Fibroblast of lung (primary cell): ENCODE measurements around the gene TSEN54. TPM values are rescaled to one million over a fixed set of nuclear protein-coding genes. Genes with fewer than 3 reads are reported as not detected.

Experiments
- DNase-seq, 2 donors: peaks; one replicate each; pipeline versions ENCODE4 v3.0.0 to v3.0.0-alpha.2; 2010; ENCODE audit warnings: low read depth in 2 of 2
- H2AFZ ChIP-seq: 2 replicates; pipeline ENCODE4 v1.5.1; 2012; ENCODE audit warnings: low read length, control low read depth, inconsistent platforms
- H3K27ac ChIP-seq: 2 replicates; pipeline ENCODE4 v1.5.1; 2011; ENCODE audit warnings: low read length, control low read depth; ENCODE audit not compliant: insufficient read depth
- H3K27me3 ChIP-seq: 2 replicates; pipeline ENCODE4 v1.5.1; 2011; ENCODE audit warnings: mild to moderate bottlenecking, low read length; ENCODE audit not compliant: control insufficient read depth, insufficient read depth
- H3K36me3 ChIP-seq: 2 replicates; pipeline ENCODE4 v1.5.1; 2011; ENCODE audit warnings: low read length; ENCODE audit not compliant: control insufficient read depth, insufficient read depth
- H3K4me1 ChIP-seq: 2 replicates; pipeline ENCODE4 v1.5.1; 2011; ENCODE audit warnings: low read length; ENCODE audit not compliant: control insufficient read depth, insufficient read depth; ENCODE audit errors: extremely low read depth
- H3K4me2 ChIP-seq: 2 replicates; pipeline ENCODE4 v1.5.1; 2011; ENCODE audit warnings: low read length, control low read depth; ENCODE audit not compliant: insufficient read depth; ENCODE audit errors: extremely low read depth
- H3K4me3 ChIP-seq, 4 experiments: fragments of 200-600 bp in 1 of 4; sonication (generic) in 1 of 4; replicated peaks in 1 of 4; 2 replicates each; pipeline ENCODE4 v1.5.1; 2011 to 2016; ENCODE audit warnings: low read length in 4 of 4, low read depth in 3 of 4, mild to moderate bottlenecking in 3 of 4, control low read depth in 2 of 4, inconsistent platforms in 1 of 4, mixed read lengths in 1 of 4; ENCODE audit not compliant: insufficient read depth in 1 of 4; ENCODE audit errors: control extremely low read depth in 1 of 4
- H3K79me2 ChIP-seq: 2 replicates; pipeline ENCODE4 v1.5.1; 2012; ENCODE audit warnings: mild to moderate bottlenecking, low read length, inconsistent platforms; ENCODE audit not compliant: control insufficient read depth, insufficient read depth
- H3K9ac ChIP-seq: 2 replicates; pipeline ENCODE4 v1.5.1; 2011; ENCODE audit warnings: mild to moderate bottlenecking, low read length, control low read depth; ENCODE audit not compliant: insufficient read depth
- H3K9me3 ChIP-seq: 2 replicates; pipeline ENCODE4 v1.5.1; 2012; ENCODE audit warnings: low read depth, low read length; ENCODE audit not compliant: control insufficient read depth, insufficient read depth
- H4K20me1 ChIP-seq: 2 replicates; pipeline ENCODE4 v1.5.1; 2011; ENCODE audit warnings: low read length; ENCODE audit not compliant: control insufficient read depth, insufficient read depth; ENCODE audit errors: extremely low read depth
- EZH2 ChIP-seq: IDR thresholded peaks from 2 replicates; pipeline ENCODE4 v1.5.1; 2012; ENCODE audit warnings: low read length, control low read depth, mild to moderate bottlenecking; ENCODE audit errors: missing control alignments
- polyA plus RNA-seq, 2 donors: library from polyadenylated mRNA; depleted of rRNA in 1 of 2; stranded (reverse) in 1 of 2; unstranded in 1 of 2; fragments of >200 nt; gene quantifications; 2 replicates each; pipeline ENCODE4 v1.2.1, GENCODE V29; 2011 to 2012; ENCODE audit warnings: missing spikeins in 1 of 2
- total RNA-seq: library from RNA; depleted of rRNA; stranded (reverse); fragments of >200 nt; gene quantifications from 2 replicates; pipeline ENCODE4 v1.2.1, GENCODE V29; 2014
- TF ChIP-seq, protein P1 (sequence below), 2 donors: IDR thresholded peaks in 1 of 2; conservative IDR thresholded peaks in 1 of 2; 1 replicate in 1 of 2; 2 replicates in 1 of 2; pipeline ENCODE4 v1.5.1; 2011 to 2012; ENCODE audit warnings: low read length in 2 of 2, control low read depth in 1 of 2, inconsistent platforms in 1 of 2, low read depth in 1 of 2, mild to moderate bottlenecking in 1 of 2

Gene TSEN54
- total and polyA plus RNA-seq, 2 donors (not counting 1 experiment from before 2014, with no cell fraction given): 5.3 to 7.8 TPM

GRCh38 chr17:75572713-75573539 lies 56.6 kb downstream of the TSEN54 start:
- no peak overlapping the region for H2AFZ ChIP-seq
- no peaks in the 10 kb centered on the region for H3K9me3 ChIP-seq
- H3K27me3 ChIP-seq: no peaks in the 10 kb centered on the region
- H3K27ac ChIP-seq: no peak overlapping the region
- no peaks in the 10 kb centered on the region for H3K79me2 ChIP-seq
- H4K20me1 ChIP-seq: no peaks in the 10 kb centered on the region
- TF ChIP-seq, protein P1, sequence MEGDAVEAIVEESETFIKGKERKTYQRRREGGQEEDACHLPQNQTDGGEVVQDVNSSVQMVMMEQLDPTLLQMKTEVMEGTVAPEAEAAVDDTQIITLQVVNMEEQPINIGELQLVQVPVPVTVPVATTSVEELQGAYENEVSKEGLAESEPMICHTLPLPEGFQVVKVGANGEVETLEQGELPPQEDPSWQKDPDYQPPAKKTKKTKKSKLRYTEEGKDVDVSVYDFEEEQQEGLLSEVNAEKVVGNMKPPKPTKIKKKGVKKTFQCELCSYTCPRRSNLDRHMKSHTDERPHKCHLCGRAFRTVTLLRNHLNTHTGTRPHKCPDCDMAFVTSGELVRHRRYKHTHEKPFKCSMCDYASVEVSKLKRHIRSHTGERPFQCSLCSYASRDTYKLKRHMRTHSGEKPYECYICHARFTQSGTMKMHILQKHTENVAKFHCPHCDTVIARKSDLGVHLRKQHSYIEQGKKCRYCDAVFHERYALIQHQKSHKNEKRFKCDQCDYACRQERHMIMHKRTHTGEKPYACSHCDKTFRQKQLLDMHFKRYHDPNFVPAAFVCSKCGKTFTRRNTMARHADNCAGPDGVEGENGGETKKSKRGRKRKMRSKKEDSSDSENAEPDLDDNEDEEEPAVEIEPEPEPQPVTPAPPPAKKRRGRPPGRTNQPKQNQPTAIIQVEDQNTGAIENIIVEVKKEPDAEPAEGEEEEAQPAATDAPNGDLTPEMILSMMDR (conservative IDR thresholded peaks at IDR 0.05 in 1 of 2, IDR thresholded peaks at IDR 0.05 in 1 of 2; ENCODE audit: low read depth in 1 of 2, low read length in 2 of 2): no peak
- TF ChIP-seq EZH2: no peak
- no peaks in the 10 kb centered on the region for H3K4me1 ChIP-seq
- H3K36me3 ChIP-seq: no peaks in the 10 kb centered on the region
- H3K4me2 ChIP-seq: no peak overlapping the region
- DNase-seq: no peak
- no peak overlapping the region for H3K4me3 ChIP-seq
- no peak overlapping the region for H3K9ac ChIP-seq

- H3K4me2 ChIP-seq: no peak overlapping the region
- no peak overlapping the region for H3K27ac ChIP-seq
- no peaks in the 10 kb centered on the region for H3K36me3 ChIP-seq
- H3K9ac ChIP-seq: no peak overlapping the region
- no peak overlapping the region for H3K4me3 ChIP-seq
- no peak for DNase-seq
- no peaks in the 10 kb centered on the region for H4K20me1 ChIP-seq
- H3K4me1 ChIP-seq: no peaks in the 10 kb centered on the region
- H3K27me3 ChIP-seq: no peaks in the 10 kb centered on the region
- TF ChIP-seq, protein P1 (conservative IDR thresholded peaks at IDR 0.05 in 1 of 2, IDR thresholded peaks at IDR 0.05 in 1 of 2; ENCODE audit: low read depth in 1 of 2, low read length in 2 of 2): no peak
- no peak for TF ChIP-seq EZH2
- no peaks in the 10 kb centered on the region for H3K9me3 ChIP-seq
- H2AFZ ChIP-seq: no peak overlapping the region
- H3K79me2 ChIP-seq: no peaks in the 10 kb centered on the region
These were observed 57.2 kb downstream of the TSEN54 start for GRCh38 chr17:75573540-75573957.

GRCh38 chr17:75573994-75574393 lies 57.7 kb downstream of the TSEN54 start:
- Histone ChIP-seq H3K4me1 (no peaks in the 10 kb centered on the region), H3K36me3 (no peaks in the 10 kb centered on the region), H3K9ac (no peak overlapping the region), H2AFZ (no peak overlapping the region), H3K27me3 (no peaks in the 10 kb centered on the region), H3K4me3 (no peak overlapping the region), H3K27ac (no peak overlapping the region), H3K4me2 (no peak overlapping the region), H3K9me3 (no peaks in the 10 kb centered on the region), H3K79me2 (no peaks in the 10 kb centered on the region), H4K20me1 (no peaks in the 10 kb centered on the region)
- no peak for TF ChIP-seq EZH2
- TF ChIP-seq, protein P1 (conservative IDR thresholded peaks at IDR 0.05 in 1 of 2, IDR thresholded peaks at IDR 0.05 in 1 of 2; ENCODE audit: low read depth in 1 of 2, low read length in 2 of 2): no peak
- DNase-seq: no peak

Other genes with a start within 250 kb of the TSEN54 start
- 5.6 and 6.3 TPM in 2 replicates for gene MIF4GD, start 245.3 kb upstream of the TSEN54 start, total RNA-seq
- 10.3 and 11.4 TPM in 2 replicates for gene MIF4GD, start 245.3 kb upstream of the TSEN54 start, polyA plus RNA-seq
- gene SLC25A19, start 227.1 kb upstream of the TSEN54 start, total RNA-seq: 7.4 and 9.7 TPM in 2 replicates
- gene SLC25A19, start 227.1 kb upstream of the TSEN54 start, polyA plus RNA-seq: 5.1 and 8.4 TPM in 2 replicates
- 56.0 and 68.9 TPM in 2 replicates for gene GRB2, start 110.8 kb upstream of the TSEN54 start, total RNA-seq
- gene GRB2, start 110.8 kb upstream of the TSEN54 start, polyA plus RNA-seq: 69.7 and 79.8 TPM in 2 replicates
- gene TMEM94, start 59.9 kb upstream of the TSEN54 start, total RNA-seq: 19.8 and 35.0 TPM in 2 replicates
- 18.3 and 25.2 TPM in 2 replicates for gene TMEM94, start 59.9 kb upstream of the TSEN54 start, polyA plus RNA-seq
- gene CASKIN2, start 991 bp upstream of the TSEN54 start, total RNA-seq: 4.9 and 8.3 TPM in 2 replicates
- 3.4 and 4.5 TPM in 2 replicates for gene CASKIN2, start 991 bp upstream of the TSEN54 start, polyA plus RNA-seq
- 0.26 and 0.33 TPM in 2 replicates for gene LLGL2, start 9.2 kb downstream of the TSEN54 start, total RNA-seq
- gene LLGL2, start 9.2 kb downstream of the TSEN54 start, polyA plus RNA-seq: 0.02 and 0.03 TPM in 2 replicates
- gene MYO15B, start 71.3 kb downstream of the TSEN54 start, total RNA-seq: 4.6 and 14.4 TPM in 2 replicates
- gene MYO15B, start 71.3 kb downstream of the TSEN54 start, polyA plus RNA-seq: 0.17 and 0.49 TPM in 2 replicates
- under 0.01 and 0.17 TPM in 2 replicates for gene SMIM5, start 116.9 kb downstream of the TSEN54 start, total RNA-seq
- gene SMIM5, start 116.9 kb downstream of the TSEN54 start, polyA plus RNA-seq: 0.05 TPM in 1 of 2 replicates, not detected in the other
- 18.5 and 26.3 TPM in 2 replicates for gene RECQL5, start 150.6 kb downstream of the TSEN54 start, total RNA-seq
- 8.4 and 9.9 TPM in 2 replicates for gene RECQL5, start 150.6 kb downstream of the TSEN54 start, polyA plus RNA-seq
- gene SAP30BP, start 150.8 kb downstream of the TSEN54 start, total RNA-seq: 40.6 and 43.9 TPM in 2 replicates
- gene SAP30BP, start 150.8 kb downstream of the TSEN54 start, polyA plus RNA-seq: 61.0 and 84.5 TPM in 2 replicates
- 0.17 and 0.26 TPM in 2 replicates for gene ITGB4, start 204.9 kb downstream of the TSEN54 start, total RNA-seq
- 0.17 and 0.58 TPM in 2 replicates for gene ITGB4, start 204.9 kb downstream of the TSEN54 start, polyA plus RNA-seq
- 36.7 and 62.8 TPM in 2 replicates for gene GALK1, start 248.7 kb downstream of the TSEN54 start, total RNA-seq
- gene GALK1, start 248.7 kb downstream of the TSEN54 start, polyA plus RNA-seq: 8.6 and 10.2 TPM in 2 replicates